H54 (cell line): ENCODE results near the gene MAD2L1BP.
A peak's percentile ranks its signal among the peaks of the same experiment; 100 is the strongest.
"Not testable (repeated sequence)": the region's sequence is repeated elsewhere in the genome, so short reads cannot be mapped to it uniquely, and the experiment has no call there.

Source experiments
- DNase-seq: peaks from one replicate; pipeline ENCODE4 v3.0.0; 2011; ENCODE audit warnings: low spot score, mixed read lengths; ENCODE audit not compliant: insufficient read length
- FAIRE-seq: peaks from 3 replicates; lab custom pipeline; 2011; peaks lifted over from hg19 to GRCh38; lab: Jason Lieb, UNC
- POLR2A ChIP-seq: IDR thresholded peaks from 2 replicates; pipeline ENCODE4 v1.6.1; 2011; ENCODE audit warnings: low read depth, mild to moderate bottlenecking, low read length

MAD2L1BP gene

GRCh38 chr6:43635387-43636307 is at the start of gene MAD2L1BP:
TSS of gene MAD2L1BP (plus strand) at chr6:43635840. CDS start at chr6:43635876, 36 bp downstream.
- TF ChIP-seq POLR2A: peak; percentile 97
- DNase-seq (peak; percentile 89), FAIRE-seq (no peak)

GRCh38 chr6:43588194-43588593 is 47.4 kb upstream of the MAD2L1BP start:
- no peak for DNase-seq
- no peak for TF ChIP-seq POLR2A
- FAIRE-seq: no peak

GRCh38 chr6:43589564-43589963 is 46.1 kb upstream of the MAD2L1BP start:
- not testable (repeated sequence) for DNase-seq, FAIRE-seq

- DNase-seq (no peak), FAIRE-seq (no peak)
- TF ChIP-seq POLR2A: no peak
These were observed 41.7 kb upstream of the MAD2L1BP start for GRCh38 chr6:43593938-43594337.

GRCh38 chr6:43600595-43600994 is 35.0 kb upstream of the MAD2L1BP start:
- TF ChIP-seq POLR2A: no peak
- DNase-seq: no peak
- FAIRE-seq: no peak

- FAIRE-seq: peak; percentile 85
These were observed 31.5 kb upstream of the MAD2L1BP start for GRCh38 chr6:43604174-43604573.

GRCh38 chr6:43606019-43606418 is 29.6 kb upstream of the MAD2L1BP start:
- TF ChIP-seq POLR2A: no peak
- DNase-seq (no peak), FAIRE-seq (no peak)

More at GRCh38 chr6:43604174-43604573, 31.5 kb upstream of the MAD2L1BP start:
- DNase-seq: peak; percentile 42
- no peak for TF ChIP-seq POLR2A

GRCh38 chr6:43608310-43608763 is 27.3 kb upstream of the MAD2L1BP start:
- TF ChIP-seq POLR2A: no peak
- DNase-seq: peak; percentile 55
- peak; percentile 94 for FAIRE-seq

- FAIRE-seq: no peak
- no peak for DNase-seq
- TF ChIP-seq POLR2A: no peak
These were observed 26.8 kb upstream of the MAD2L1BP start for GRCh38 chr6:43608807-43609206.

- no peak for DNase-seq
- no peak for FAIRE-seq
- TF ChIP-seq POLR2A: no peak
These were observed 26.2 kb upstream of the MAD2L1BP start for GRCh38 chr6:43609402-43609801.

- DNase-seq (no peak), FAIRE-seq (peak; percentile 33)
- TF ChIP-seq POLR2A: no peak
These were observed 25.2 kb upstream of the MAD2L1BP start for GRCh38 chr6:43610431-43610830.

GRCh38 chr6:43613721-43614395 is 21.8 kb upstream of the MAD2L1BP start:
- DNase-seq: no peak
- TF ChIP-seq POLR2A: no peak
- FAIRE-seq: no peak

GRCh38 chr6:43614396-43614730 is 21.3 kb upstream of the MAD2L1BP start:
- TF ChIP-seq POLR2A: no peak
- DNase-seq: no peak

GRCh38 chr6:43616725-43617472 is 18.7 kb upstream of the MAD2L1BP start:
- no peak for DNase-seq
- no peak for FAIRE-seq
- TF ChIP-seq POLR2A: no peak

More at GRCh38 chr6:43614396-43614730, 21.3 kb upstream of the MAD2L1BP start:
- FAIRE-seq: no peak
